ENCODE data around the gene TERB1.

The TERB1 gene

DNA sequence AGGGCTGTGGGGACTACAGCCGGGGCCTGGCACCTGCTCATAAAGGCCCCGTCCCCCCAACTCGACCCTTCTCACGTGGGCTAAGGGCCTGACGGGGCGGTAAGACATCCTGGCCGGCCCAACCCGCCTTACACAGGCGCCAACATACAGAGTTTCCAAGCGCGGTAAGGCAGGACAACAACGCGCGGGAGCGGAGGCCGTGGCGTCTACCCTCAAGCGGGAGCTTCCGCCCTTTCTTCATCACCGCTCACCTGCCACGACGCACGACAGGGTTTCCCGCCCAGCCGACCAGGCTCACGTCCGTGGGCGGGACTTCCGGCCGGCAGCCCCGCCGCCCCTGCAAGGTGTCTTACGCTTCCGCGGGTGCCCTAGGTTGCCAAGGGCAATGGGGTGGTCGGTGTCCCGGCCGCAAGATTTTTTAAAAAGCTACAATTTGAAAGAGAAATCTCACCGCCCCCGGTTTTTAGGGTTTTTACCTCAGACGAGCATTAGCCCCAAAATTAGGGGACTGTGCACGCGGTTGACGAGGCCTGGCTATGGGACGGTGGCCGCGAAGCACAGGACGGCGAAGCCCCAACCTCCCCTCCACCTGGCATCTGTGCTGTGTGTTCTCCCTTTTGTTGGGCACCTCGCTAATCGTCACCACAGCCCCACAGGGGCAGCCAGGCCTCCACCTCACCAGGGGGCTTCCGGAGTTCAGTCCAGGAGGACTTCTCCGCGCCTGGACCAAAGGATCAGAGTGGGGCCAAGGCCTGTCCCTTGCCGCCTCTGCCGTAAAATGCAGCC is at the start of gene TERB1:
TSS of gene TERB1 (minus strand) at position 265 of the 786 bp plus-strand sequence. CDS start 4,786 bp downstream, outside the sequence.
- no peak for DNase-seq

DNA sequence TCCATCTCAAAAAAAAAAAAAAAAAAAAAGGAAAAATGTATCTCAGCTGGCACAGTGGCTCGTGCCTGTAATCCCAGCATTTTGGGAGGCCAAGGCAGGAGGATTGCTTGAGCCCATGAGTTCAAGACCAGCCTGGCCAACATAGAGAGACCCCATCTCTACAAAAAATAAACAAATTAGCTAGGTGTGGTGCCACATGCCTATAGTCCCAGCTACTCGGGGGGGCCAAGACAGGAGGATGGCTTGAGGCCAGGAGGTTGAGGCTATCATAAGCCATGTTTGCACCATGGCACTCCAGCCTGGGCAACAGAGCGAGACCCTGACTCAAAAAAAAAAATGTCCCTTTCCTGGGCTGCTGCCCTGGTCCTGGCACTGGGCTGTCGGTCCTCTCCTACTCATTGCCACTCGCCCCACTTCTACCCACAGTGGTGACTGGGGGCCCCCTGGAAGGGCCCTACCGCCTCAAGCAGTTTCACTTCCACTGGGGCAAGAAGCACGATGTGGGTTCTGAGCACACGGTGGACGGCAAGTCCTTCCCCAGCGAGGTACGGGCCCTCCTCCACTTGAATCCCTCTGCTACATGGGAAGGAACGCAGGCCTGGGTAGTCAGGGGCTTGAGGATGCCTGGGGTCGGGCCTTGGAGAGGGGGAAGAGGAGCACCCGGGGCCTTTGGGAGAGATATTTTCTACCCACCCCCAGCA is 48.9 kb upstream of the TERB1 start:
- DNase-seq = no peak

DNA sequence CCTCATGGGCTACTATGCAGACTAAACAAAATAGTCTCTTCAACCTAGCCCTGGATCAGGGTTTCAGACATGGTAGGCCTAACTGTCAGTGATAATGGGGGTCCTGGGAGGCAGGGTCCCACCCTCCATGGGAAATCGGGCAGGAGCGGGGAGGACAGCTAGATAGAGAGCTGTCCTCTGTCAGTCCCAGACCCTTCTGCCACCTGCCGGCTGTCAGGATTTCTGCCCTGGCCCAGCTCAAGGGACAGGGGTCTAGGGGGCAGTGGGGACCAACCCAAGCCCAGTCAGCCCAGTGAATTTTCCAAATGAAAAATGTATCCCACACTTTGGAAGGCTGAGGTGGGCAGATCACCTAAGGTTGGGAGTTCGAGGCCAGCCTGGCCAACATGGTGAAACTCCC is 48.2 kb upstream of the TERB1 start:
- DNase-seq = no peak

GRCh38 chr16:66849021-66849420 is 47.6 kb upstream of the TERB1 start:
- no peak for DNase-seq

DNA sequence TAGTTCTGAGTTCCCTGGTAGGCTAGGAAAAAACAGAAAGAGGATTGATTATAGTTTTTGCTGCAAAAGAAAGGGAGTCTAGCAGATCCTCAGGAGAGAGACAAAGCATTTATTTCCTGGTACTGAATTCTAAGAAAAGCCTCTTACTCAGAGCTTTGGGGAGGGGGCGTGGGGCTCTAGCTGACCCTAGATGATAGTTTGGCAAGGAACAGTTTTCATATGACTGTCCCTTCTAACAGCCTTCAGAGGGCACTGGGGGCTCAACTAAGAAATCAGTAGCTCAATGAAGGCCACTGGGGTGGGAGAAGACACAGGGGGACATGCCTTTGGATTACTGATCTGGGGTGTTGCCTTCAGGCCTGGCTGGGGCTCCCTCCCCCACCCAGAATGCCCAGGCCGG is 46.8 kb upstream of the TERB1 start:
- no peak for DNase-seq

- no peak for DNase-seq
These were observed 46.2 kb upstream of the TERB1 start for GRCh38 chr16:66847533-66848067.

DNA sequence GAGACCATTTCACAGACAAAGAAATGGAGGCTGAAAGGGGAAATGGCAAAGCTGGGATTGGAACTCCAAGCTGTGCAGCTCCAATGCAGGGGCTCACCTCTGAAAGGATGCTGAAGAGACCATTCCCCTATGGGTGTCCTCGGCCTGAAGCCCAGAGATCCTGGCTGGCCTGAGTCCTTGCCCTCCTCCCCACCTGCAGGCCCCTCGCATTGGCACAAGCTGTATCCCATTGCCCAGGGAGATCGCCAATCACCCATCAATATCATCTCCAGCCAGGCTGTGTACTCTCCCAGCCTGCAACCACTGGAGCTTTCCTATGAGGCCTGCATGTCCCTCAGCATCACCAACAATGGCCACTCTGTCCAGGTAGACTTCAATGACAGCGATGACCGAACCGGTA is 45.4 kb upstream of the TERB1 start:
- no peak for DNase-seq

- DNase-seq = no peak
These were observed 44.9 kb upstream of the TERB1 start for GRCh38 chr16:66846266-66846665.

- no peak for DNase-seq
These were observed 44.4 kb upstream of the TERB1 start for GRCh38 chr16:66845791-66846221.

- no peak for DNase-seq
These were observed 43.7 kb upstream of the TERB1 start for GRCh38 chr16:66845080-66845410.

DNA sequence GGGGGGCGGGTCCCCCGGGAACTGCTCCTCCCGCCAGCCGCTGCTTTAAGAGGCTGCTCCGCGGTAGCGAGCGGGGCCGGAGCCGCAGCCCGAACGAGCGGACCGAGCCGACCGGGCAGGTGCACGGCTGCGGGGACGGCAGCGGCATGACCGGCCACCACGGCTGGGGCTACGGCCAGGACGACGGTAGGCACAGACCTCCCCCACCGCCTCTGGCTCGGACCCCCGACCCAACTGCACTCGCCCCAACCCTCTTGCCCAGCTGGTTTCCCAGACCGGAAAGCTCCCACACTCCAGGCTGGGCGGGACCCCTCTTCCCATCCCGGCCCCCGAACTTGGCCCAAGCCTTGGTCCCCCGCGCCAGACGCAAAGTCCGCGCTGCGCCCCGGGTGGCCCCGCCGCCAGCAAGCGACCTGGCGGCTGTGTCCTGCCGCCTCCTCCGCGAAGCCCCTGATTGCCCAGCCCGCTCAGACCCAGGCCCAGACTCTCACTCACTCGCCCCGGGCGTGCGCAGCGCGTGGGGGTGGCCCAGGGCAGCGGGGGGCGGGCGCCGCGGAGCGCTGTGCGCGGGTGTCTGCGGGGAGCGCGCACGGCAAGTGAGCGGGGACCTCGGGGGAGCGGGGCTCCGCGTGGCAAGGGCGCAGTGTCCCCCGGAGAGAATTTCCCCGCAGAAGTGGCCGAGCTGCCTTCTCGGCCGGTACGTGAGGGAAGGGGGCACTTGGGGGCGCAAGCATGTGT is 43.1 kb upstream of the TERB1 start, which contains the start of gene CA7:
TSS of gene CA7 (plus strand) at position 73 of the 738 bp plus-strand sequence. CDS start at position 147, 74 bp downstream.
- DNase-seq = no peak

DNA sequence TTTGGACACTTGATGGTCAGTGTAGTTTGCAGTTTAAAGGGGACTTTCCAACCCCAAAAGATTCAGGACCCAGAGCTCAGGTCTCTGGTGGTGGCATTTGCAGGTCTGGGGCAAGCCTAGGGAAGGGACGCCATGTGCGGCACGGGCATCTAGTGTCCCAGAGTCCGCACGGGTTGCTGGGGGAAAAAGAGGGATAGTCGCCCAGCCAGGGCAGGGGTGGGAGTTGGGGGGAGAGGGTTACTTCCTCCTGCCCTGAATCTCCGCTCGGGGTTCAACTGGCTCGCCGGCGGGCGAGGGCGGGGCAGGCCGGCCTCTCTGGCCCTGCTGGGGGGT is 42.6 kb upstream of the TERB1 start:
- peak; percentile 54 for DNase-seq

- peak; percentile 47 for DNase-seq
These were observed 41.8 kb upstream of the TERB1 start for GRCh38 chr16:66843191-66843590.

DNA sequence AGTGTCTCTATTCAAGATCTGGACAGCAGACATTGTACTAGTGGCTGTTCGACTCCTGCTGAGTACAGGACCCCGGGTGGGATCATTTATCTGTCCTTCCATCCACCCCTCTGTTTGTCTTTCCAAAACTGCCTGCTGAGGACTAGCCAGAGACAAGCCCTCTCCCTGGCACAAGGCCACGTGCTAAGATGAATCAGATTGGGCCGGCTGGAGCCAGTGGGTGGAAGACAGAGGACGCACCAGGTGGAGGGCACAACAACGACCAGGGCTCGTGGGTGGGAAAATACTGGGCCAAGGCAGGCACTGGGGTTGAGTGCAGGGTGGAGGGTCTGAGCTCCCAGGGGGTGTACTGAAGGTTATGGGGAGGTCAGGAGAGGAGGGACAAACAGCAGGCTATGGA is 41.4 kb upstream of the TERB1 start:
- DNase-seq = peak; percentile 47

- DNase-seq = no peak
These were observed 40.0 kb upstream of the TERB1 start for GRCh38 chr16:66841366-66841765.

- DNase-seq = no peak
These were observed 39.5 kb upstream of the TERB1 start for GRCh38 chr16:66840883-66841282.

DNA sequence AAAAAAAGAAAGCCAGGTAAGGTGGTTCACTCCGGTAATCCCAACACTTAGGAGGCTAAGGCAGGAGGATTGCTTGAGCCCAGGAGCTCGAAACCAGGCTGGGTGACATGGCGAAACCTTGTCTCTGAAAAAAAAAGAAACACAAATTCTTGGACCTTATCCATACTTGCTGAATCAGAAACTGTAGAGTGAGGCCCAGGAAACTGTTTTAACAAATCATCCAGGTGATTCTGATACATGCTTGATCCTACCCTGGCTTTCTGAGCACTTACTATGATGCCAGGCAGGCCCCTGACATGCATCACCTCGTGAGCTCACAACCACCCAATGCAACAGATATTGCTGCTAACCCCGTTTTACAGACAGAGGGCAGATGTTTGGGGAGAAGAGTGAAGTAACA is 33.4 kb upstream of the TERB1 start:
- DNase-seq = no peak

GRCh38 chr16:66832661-66833305 is 31.4 kb upstream of the TERB1 start:
- DNase-seq = peak; percentile 24

GRCh38 chr16:66832190-66832589 is 30.8 kb upstream of the TERB1 start:
- peak; percentile 42 for DNase-seq

DNA sequence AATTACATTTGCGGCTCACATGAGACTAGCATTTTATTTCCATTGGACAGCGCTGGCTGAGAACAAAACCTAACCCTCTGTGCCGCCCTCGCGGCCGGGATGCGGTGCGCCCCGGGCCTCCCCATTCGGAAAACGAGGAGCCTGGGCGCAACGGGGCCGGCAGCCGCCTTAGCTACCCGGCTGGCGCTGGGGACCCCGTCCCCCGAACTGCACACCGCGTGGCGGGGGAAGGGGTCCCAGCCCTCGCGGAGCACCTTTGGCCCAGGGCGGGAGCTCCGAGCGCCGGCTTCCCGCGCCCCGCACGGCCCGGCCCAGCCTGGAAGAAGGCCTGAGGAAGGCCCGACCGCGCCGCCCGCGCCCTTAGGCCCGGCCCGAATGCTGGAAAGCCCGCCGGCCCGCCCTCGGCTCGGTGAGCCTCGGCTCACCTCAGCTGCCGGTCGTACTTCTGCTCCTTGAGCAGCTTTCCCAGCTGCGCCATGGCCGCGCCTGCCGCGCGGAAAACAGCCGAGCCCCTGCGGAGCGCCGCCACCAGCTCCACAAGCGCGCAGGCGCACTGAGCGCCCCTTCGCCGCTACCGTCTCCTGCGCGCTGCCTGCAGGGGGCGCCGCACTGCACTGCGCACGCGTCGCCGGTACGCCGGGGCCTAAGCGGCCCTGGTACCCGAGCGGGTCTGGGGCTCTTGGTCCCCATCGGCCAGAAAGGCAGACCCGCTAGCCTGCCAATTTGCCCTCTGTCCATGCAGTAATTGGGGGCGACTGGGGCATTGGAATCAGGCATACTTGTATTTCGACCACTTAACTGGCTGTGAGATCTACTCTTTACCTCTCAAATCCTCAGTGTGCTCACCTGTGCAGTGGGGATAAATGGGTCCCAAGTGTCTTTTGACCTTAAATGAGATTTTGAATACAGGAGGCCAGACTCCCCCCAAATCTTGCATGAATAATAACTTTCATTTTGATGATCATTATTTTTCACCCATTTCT is 29.3 kb upstream of the TERB1 start, which contains the start of gene NAE1:
TSS of gene NAE1 (minus strand) at position 555 of the 983 bp plus-strand sequence. CDS start at position 478, 77 bp downstream.
- peak; percentile 96 for DNase-seq

GRCh38 chr16:66824006-66824405 is 22.6 kb upstream of the TERB1 start:
- DNase-seq = no peak

- no peak for DNase-seq
These were observed 13.3 kb upstream of the TERB1 start for GRCh38 chr16:66814734-66815133.

All from activated CD8-positive, alpha-beta memory T cell treated with anti-CD3 and anti-CD28 coated beads for 24 hours (primary cell).